ENCODE results near the gene CD244.
"Not testable (repeated sequence)": the region's sequence is repeated elsewhere in the genome, so short reads cannot be mapped to it uniquely, and the experiment has no call there.

CD244 gene

DNA sequence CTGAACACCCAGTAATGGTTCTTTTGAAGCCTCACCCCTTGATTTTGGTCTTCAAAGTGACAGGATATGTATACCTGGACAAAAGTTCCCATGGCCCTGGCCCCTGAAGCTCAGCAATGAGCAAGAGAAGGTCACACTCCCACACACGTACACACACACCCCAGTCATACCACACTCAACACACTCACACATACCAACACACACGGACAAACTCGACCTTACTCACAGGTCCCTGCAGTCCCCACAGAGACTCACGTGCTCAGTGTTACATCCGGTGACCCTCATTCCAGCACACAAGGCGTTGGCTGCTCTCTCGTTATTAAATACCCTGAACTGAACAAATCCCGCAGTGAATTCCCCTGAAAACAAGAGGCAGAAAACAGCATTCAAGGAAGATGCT is 16.4 kb upstream of the CD244 start:
- no peak for DNase-seq (ENCODE audit: low read depth)

GRCh38 chr1:160877221-160877620 is 14.5 kb upstream of the CD244 start:
- DNase-seq (ENCODE audit: low read depth), result no peak

GRCh38 chr1:160876311-160876710 is 13.6 kb upstream of the CD244 start:
- no peak for DNase-seq (ENCODE audit: low read depth)

GRCh38 chr1:160875591-160875990 is 12.9 kb upstream of the CD244 start:
- not testable (repeated sequence) for DNase-seq (ENCODE audit: low read depth)

DNA sequence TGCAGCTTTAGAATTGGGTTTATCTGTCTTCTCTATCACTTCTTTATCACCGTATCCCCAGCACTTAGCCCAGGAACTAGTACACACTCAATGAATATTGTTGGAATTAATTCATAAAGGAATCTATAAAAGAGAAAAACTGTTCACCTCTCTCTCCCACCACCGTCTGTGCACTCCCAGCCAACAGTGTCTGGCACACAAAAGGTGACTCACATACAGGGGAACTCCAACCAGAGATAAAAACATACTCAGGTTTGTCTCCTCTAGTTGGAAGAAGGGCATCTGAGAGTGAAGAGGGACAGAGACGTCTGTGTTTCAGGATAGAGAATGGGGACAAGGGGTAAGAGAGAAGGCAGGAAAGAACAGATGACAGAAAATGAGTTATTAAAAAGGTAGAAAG is 12.2 kb upstream of the CD244 start:
- DNase-seq (ENCODE audit: low read depth), result no peak

- DNase-seq (ENCODE audit: low read depth), result no peak
These were observed 5.5 kb upstream of the CD244 start for GRCh38 chr1:160868141-160868540.

GRCh38 chr1:160867651-160868050 is 5.0 kb upstream of the CD244 start:
- not testable (repeated sequence) for DNase-seq (ENCODE audit: low read depth)

GRCh38 chr1:160866695-160867260 is 4.1 kb upstream of the CD244 start:
- no peak for DNase-seq (ENCODE audit: low read depth)

DNA sequence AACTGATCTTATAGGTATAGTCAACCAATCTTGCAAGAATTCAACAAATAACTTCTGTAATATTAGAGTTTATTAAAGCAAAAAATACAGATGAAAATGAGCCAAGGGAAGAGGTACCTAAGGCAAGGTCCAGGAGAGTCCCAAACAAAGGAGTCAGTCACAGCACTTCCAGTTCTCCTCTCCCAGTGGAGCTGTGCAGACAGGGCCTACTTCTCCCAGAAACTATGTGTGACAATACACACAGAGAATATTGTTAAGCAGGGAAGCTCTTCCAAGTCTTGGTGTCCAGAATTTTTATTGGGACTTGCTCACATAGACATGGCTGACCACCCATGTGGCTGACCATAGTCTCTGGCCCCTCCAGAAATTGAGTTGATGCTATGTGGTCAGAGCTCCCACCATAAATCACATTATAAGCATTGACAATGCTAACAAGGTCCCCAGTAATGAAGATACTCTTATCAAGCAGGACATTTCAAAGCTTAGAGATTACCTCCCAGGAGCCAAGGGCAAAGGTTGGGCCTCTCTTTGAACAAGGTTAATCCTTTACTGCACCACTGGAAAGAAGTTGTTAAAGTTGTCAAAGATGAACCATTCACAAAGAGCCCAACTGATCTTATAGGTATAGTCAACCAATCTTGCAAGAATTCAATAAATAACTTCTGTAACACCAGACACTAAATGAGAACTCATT is 3.5 kb upstream of the CD244 start:
- DNase-seq (ENCODE audit: low read depth), result no peak

GRCh38 chr1:160865337-160865736 is 2.6 kb upstream of the CD244 start:
- DNase-seq (ENCODE audit: low read depth), result no peak

DNA sequence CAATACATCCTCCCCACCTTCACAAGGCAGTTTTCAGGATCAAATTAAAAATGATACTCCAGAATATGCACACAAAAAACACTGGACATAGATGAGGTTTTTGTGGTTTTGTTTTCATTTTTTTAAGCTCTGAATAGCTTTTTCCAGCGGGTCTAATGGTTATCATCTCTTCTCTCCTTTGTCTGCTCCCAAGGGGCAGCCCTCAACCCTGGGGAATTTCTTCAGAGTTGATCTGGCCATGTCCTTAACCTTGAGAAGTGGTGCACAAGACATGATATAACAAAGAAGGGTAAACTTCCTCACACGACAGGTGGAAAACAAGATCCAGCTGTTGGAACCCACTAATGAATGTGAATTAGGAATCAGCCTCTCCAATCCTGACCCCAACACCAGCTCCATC is 1.5 kb upstream of the CD244 start:
- DNase-seq (ENCODE audit: low read depth), result no peak

DNA sequence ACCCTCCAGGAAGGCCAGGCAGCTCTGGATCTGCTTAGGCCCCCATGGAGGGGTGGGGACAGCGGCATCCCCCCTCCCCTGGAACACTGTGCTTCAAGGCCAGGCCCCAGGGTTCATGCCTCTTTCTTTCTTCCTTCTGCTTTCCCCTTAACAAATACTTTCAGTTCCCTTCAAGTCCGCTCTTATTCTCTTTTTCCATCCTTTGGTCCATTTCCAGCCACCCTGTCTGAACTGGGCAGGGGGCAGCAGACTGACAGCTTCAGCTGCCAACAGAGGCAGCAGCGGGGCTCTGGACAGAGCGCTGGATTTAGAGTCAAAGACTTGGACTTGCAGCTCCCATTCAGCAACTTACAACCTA is 1.1 kb upstream of the CD244 start:
- DNase-seq (ENCODE audit: low read depth), result no peak

- no peak for DNase-seq (ENCODE audit: low read depth)
These were observed 530 bp upstream of the CD244 start for GRCh38 chr1:160863061-160863773.

- DNase-seq (ENCODE audit: low read depth), result no peak
These were observed 1.7 kb downstream of the CD244 start for GRCh38 chr1:160860840-160861505.

DNA sequence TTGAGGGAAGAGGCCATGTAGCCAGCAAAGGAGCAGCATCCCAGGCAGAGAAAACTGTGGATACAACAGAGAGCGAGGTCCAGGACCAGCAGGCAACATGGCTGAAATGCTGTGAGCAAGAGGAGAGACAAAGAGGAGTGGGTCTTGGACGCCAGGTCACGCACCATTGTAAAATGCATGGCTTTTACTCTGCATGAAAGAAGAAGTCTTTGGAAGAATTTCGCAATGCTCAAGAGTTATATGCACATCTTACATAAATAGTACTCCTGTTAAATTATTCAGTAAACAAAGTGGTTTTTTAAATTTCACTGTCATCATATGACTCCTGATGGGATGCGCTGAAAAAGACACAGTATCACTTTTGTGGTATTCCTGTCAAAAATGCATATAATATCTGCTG is 3.5 kb downstream of the CD244 start:
- DNase-seq (ENCODE audit: low read depth), result no peak

DNA sequence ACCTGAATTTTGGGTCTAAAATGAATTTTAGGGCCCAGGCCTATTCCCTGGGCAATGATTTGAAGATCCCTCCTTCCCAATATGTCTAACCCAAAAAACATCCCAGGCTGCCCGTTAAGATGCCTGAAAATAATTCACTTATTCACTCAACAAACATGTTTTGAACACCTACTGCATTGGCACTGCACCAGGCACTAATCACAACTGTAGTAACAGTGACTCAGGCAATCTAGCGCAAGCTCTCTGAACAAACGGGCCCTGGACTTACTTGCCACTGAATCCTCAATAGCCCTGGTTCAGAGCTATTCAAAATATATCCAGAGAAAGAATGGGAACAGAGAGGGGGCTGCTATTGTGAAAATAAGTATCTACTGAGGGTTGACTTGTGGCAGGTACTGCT is 4.2 kb downstream of the CD244 start:
- no peak for DNase-seq (ENCODE audit: low read depth)

- DNase-seq (ENCODE audit: low read depth), result no peak
These were observed 4.6 kb downstream of the CD244 start for GRCh38 chr1:160858097-160858496.

GRCh38 chr1:160855181-160855981 is 7.3 kb downstream of the CD244 start:
- no peak for DNase-seq (ENCODE audit: low read depth)

DNA sequence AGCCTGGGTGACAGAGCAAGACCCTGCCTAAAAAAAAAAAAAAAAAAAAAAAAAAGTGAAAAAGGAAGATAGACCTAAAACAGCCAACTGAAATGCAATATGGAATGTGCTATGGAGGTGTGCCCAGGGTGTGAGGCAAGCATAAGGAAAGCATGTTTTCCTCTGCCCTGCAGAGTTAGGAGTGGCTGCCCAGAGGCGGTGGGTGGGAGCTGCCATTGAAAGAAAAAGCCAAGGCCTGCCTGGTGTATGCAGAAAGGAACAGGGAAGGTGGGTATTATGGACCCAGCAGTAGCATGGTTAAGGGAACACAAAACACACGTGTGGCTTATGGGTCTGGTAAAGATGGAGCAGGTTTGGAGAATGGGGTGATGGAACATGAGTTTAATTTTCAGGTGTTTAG is 8.9 kb downstream of the CD244 start:
- DNase-seq (ENCODE audit: low read depth), result no peak

DNA sequence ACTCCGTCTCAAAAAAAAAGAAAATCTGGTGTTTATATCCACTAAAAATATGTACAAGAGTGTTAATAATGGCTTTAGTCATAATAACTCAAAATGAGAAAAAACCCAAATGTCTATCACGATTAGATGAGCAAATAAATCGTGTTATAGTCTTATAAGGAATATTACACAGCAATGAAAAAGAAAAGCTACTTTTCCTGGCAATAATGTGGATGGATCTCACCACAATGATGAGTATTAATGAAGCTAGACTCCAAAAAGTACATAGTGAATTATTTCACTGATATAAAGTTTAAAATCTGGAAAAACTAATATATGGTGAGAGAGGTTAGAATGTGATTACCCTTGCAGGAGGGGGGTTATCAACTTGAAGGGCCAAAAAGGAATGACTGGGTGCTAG is 9.7 kb downstream of the CD244 start:
- DNase-seq (ENCODE audit: low read depth), result no peak

DNA sequence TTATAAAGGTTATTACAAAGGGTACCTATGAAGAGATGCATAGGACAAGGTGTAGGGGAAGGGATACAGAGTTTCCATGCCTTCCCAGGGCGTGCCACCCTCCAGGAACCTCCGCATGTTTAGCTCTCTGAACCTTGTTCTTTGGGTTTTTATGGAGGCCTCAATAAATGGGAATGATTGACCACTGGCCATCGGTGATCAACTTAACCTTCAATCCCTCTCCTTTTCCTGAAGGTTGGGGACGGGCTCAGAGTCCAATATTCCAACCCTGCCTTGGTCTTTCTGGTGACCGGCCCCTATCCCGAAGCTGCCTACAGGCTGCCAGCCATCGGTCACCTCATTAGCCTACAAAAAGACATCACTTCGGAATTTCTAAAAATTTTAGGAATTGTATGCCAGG is 11.7 kb downstream of the CD244 start:
- DNase-seq (ENCODE audit: low read depth), result no peak

DNA sequence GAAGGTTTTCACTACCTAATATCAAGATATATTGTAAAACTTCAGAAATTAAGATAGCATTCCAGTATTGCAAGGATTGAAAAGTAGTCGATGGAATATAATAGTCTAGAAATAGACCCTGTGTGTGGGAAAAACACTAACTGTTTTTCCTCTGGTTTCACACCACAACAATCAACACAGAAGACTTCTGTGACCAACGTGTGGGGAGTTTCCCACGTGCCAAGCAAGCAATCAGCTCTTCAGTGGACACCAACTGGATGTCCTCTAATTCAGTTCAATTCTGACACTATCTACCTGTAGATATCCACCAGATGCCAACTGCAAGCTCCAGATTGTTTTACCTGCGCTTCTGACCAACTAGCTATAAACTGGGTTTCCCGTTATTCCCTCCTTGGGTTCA is 12.1 kb downstream of the CD244 start:
- DNase-seq (ENCODE audit: low read depth), result no peak
